SU-DHL-6 (cell line): Measurements from ENCODE around the gene CPEB3.
A peak's percentile ranks its signal among the peaks of the same experiment; 100 is the strongest.

Experiments used
- H2AFZ ChIP-seq: fragments of 200-600 bp; sonication (generic); 2 replicates; pipeline ENCODE4 v1.6.1; 2014; ENCODE audit warnings: low read depth, mild to moderate bottlenecking, moderate library complexity, mixed read lengths, antibody characterized with exemption, low read length; ENCODE audit not compliant: severe bottlenecking
- H3F3A ChIP-seq: fragments of 200-600 bp; shearing (Covaris generic); 2 replicates; pipeline ENCODE4 v1.6.0; 2016; ENCODE audit warnings: antibody characterized with exemption, mild to moderate bottlenecking; ENCODE audit not compliant: insufficient read depth
- H3K27ac ChIP-seq: fragments of 200-600 bp; sonication (generic); 2 replicates; pipeline ENCODE4 v1.5.1; 2016; ENCODE audit warnings: low read depth, mild to moderate bottlenecking, low read length, moderate library complexity, mixed read lengths
- H3K27me3 ChIP-seq: fragments of 200-600 bp; sonication (generic), shearing (Covaris generic); 2 replicates; pipeline ENCODE4 v1.6.0; 2014; ENCODE audit warnings: mild to moderate bottlenecking, low read length
- H3K36me3 ChIP-seq: fragments of 200-600 bp; sonication (generic); 2 replicates; pipeline ENCODE4 v1.6.1; 2014; ENCODE audit warnings: mild to moderate bottlenecking, low read length, mixed read lengths
- H3K4me2 ChIP-seq: fragments of 300-600, 200-600 bp; shearing (Covaris generic), sonication (generic); 2 replicates; pipeline ENCODE4 v1.6.0; 2014; ENCODE audit warnings: low read length, low read depth, mild to moderate bottlenecking; ENCODE audit not compliant: poor library complexity, severe bottlenecking
- H3K4me3 ChIP-seq: fragments of 200-600 bp; sonication (generic); 2 replicates; pipeline ENCODE4 v1.5.1; 2014; ENCODE audit warnings: antibody characterized with exemption, low read length, mild to moderate bottlenecking, mixed read lengths; ENCODE audit not compliant: insufficient read depth, poor library complexity, severe bottlenecking
- H3K79me2 ChIP-seq: fragments of 200-600 bp; sonication (generic); 2 replicates; pipeline ENCODE4 v1.6.1; 2014; ENCODE audit warnings: mild to moderate bottlenecking, low read length, moderate library complexity; ENCODE audit not compliant: insufficient read depth
- H3K9ac ChIP-seq: fragments of 200-600 bp; sonication (generic); 2 replicates; pipeline ENCODE4 v1.7.0; 2014; ENCODE audit warnings: mild to moderate bottlenecking, low read length
- H3K9me2 ChIP-seq: fragments of 200-600 bp; sonication (generic); replicated peaks from 2 replicates; pipeline ENCODE4 v1.6.1; 2014; ENCODE audit warnings: low read length; ENCODE audit not compliant: insufficient read depth
- H3K9me3 ChIP-seq: fragments of 200-600 bp; sonication (generic); 2 replicates; pipeline ENCODE4 v1.6.1; 2014; ENCODE audit warnings: low read length, mixed read lengths; ENCODE audit not compliant: insufficient read depth
- H4K20me1 ChIP-seq: fragments of 200-600 bp; sonication (generic); 2 replicates; pipeline ENCODE4 v1.6.1; 2014; ENCODE audit warnings: low read depth, mild to moderate bottlenecking, antibody characterized with exemption, low read length, moderate library complexity, mixed read lengths
- EZH2phosphoT487 ChIP-seq: fragments of 200-600 bp; sonication (generic), shearing (Covaris generic); conservative IDR thresholded peaks from 2 replicates; pipeline ENCODE4 v1.6.1; 2018; ENCODE audit warnings: mild to moderate bottlenecking, antibody characterized with exemption, low read length, moderate library complexity, mixed read lengths
- TF ChIP-seq, protein P1 (sequence below): fragments of 200-600 bp; sonication (generic); IDR thresholded peaks from one replicate; pipeline ENCODE4 v1.5.1; 2017; ENCODE audit warnings: antibody characterized with exemption, mild to moderate bottlenecking, low read length, moderate library complexity; ENCODE audit not compliant: insufficient read depth, poor library complexity, severe bottlenecking

The CPEB3 gene

DNA sequence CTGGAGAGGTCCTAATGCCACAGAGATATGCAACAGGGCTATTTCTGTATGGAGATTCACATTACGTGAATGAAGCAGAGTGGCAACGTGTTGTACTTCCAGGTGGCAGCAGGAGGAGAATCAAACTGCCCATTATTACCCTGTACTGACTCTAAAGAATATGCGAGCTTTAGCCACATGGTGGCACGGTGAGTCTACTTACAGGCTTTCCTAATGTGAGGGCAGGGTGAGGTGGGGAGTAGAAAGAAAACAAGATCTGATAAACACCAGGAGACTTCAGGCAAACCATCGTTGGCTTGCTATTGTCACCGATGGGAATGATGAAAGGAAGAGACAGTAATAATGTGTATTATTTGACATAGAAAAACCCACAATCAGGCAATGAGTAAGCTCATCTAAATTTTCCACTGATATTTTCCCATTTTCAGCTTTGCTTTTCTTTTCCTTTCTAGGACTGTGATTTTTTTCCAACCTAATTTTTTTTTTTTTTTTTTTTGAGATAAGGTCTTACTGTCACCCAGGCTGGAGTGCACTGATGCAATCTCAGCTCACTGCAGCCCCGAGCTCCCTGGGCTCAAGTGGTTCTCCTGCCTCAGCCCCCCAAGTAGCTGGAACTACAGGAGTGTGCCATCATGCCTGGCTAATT, 203.0 kb downstream of the CPEB3 start:
- H3K9ac ChIP-seq, result no peak overlapping the region
- H3K9me2 ChIP-seq, result no peaks in the 10 kb centered on the region
- H3F3A ChIP-seq, result no peaks in the 10 kb centered on the region; the same call in 1 of the 2 replicates
- H4K20me1 ChIP-seq, result no peaks in the 10 kb centered on the region
- H3K27ac ChIP-seq, result no peak overlapping the region
- H3K4me2 ChIP-seq, result no peak overlapping the region
- H3K36me3 ChIP-seq, result no peaks in the 10 kb centered on the region
- no peaks in the 10 kb centered on the region for H3K79me2 ChIP-seq
- no peak overlapping the region for H3K4me3 ChIP-seq
- H3K9me3 ChIP-seq, result no peaks in the 10 kb centered on the region
- TF ChIP-seq, protein P1, sequence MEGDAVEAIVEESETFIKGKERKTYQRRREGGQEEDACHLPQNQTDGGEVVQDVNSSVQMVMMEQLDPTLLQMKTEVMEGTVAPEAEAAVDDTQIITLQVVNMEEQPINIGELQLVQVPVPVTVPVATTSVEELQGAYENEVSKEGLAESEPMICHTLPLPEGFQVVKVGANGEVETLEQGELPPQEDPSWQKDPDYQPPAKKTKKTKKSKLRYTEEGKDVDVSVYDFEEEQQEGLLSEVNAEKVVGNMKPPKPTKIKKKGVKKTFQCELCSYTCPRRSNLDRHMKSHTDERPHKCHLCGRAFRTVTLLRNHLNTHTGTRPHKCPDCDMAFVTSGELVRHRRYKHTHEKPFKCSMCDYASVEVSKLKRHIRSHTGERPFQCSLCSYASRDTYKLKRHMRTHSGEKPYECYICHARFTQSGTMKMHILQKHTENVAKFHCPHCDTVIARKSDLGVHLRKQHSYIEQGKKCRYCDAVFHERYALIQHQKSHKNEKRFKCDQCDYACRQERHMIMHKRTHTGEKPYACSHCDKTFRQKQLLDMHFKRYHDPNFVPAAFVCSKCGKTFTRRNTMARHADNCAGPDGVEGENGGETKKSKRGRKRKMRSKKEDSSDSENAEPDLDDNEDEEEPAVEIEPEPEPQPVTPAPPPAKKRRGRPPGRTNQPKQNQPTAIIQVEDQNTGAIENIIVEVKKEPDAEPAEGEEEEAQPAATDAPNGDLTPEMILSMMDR, result peak; percentile 75
- TF ChIP-seq EZH2phosphoT487, result no peak
- H3K27me3 ChIP-seq, result no peaks in the 10 kb centered on the region
- H2AFZ ChIP-seq, result no peak overlapping the region

DNA sequence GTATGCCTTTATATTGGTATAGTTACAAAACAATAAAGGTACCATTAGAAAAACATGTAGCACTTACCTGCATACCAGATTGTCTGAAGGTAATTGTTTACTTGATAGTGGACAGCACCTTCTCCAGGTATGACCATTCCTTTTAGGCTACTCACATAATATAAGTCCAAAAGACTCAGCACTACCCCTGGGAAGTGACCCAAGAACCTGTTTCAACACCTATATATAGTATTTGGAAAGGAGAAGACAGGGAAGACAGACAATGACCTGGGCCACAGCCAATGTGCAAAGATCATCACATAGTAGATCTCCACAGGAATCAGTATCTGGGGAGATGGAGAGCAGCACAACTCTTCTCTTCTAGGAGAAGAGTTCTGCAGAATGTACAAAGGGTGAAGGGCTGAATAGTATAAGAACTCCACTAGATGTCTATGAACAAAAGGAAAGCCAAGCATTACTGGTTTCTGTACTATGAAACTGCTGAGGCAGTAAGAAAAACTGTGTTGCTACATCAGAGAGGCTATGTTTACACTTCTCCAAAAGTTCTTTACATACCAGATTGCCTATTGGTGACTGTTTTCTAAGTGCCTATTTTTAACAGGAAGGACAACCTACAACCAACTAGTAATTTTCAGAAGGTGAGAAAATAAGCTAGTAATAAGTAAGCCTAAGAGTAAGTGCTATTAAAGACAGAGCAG, 208.1 kb downstream of the CPEB3 start:
- Histone ChIP-seq H3K9ac (no peak overlapping the region), H3K4me2 (no peak overlapping the region)
- TF ChIP-seq, protein P1, result no peak
- TF ChIP-seq EZH2phosphoT487, result no peak

DNA sequence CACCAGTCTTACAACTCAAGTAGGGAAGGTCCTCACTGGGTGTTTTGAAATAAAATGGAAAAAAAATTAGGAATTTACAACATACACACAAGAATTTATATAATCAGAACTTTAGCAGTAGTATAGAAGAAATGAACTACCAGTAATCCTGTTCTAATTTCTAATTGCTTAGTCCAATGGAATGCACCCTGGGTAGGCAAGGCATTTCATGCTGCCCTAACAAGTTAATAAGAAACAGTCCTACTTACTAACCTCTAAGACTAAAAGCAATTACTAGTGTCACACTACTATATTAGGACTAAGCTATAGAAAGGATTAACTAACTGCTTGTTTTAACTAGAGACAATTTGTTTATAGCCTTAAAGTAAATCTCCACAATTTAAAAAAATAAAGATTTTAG, 209.2 kb downstream of the CPEB3 start:
- Histone ChIP-seq H2AFZ (no peak overlapping the region), H3K36me3 (no peaks in the 10 kb centered on the region), H3K9me3 (no peaks in the 10 kb centered on the region), H3K27ac (no peak overlapping the region), H3K9me2 (no peaks in the 10 kb centered on the region), H3K79me2 (no peaks in the 10 kb centered on the region), H3K9ac (no peak overlapping the region), H3K27me3 (no peaks in the 10 kb centered on the region), H3F3A (no peaks in the 10 kb centered on the region), H3K4me2 (no peak overlapping the region), H3K4me3 (no peak overlapping the region), H4K20me1 (no peaks in the 10 kb centered on the region)
- TF ChIP-seq, protein P1, result no peak
- TF ChIP-seq EZH2phosphoT487, result no peak

More for the DNA sequence above, 208.1 kb downstream of the CPEB3 start:
- Histone ChIP-seq H3K4me3 (no peak overlapping the region), H4K20me1 (no peaks in the 10 kb centered on the region), H3K27ac (no peak overlapping the region), H2AFZ (no peak overlapping the region), H3K36me3 (no peaks in the 10 kb centered on the region), H3K79me2 (no peaks in the 10 kb centered on the region), H3K9me3 (no peaks in the 10 kb centered on the region), H3K27me3 (no peaks in the 10 kb centered on the region), H3F3A (no peaks in the 10 kb centered on the region), H3K9me2 (no peaks in the 10 kb centered on the region)
